GM12878 (cell line): ENCODE results near the gene ZNF709. TPM values are rescaled to one million over a fixed set of nuclear protein-coding genes. Genes with fewer than 3 reads are reported as not detected.

Source experiments
- BCLAF1 ChIP-seq: fragments of 450-650 bp; IDR thresholded peaks from 2 replicates; pipeline ENCODE4 v1.6.1; 2017; ENCODE audit warnings: antibody characterized with exemption, mild to moderate bottlenecking, moderate library complexity
- CBX3 ChIP-seq: fragments of 200-600 bp; sonication (generic); IDR thresholded peaks from 2 replicates; pipeline ENCODE4 v1.6.1; 2016; ENCODE audit warnings: low read depth, borderline replicate concordance
- CEBPB ChIP-seq, 2 experiments: fragments of 150-350 bp in 1 of 2; IDR thresholded peaks; 2 replicates each; pipeline ENCODE4 v1.6.1; 2012 to 2014; ENCODE audit warnings: low read depth in 2 of 2, low read length in 2 of 2, borderline replicate concordance in 1 of 2, inconsistent platforms in 1 of 2
- CHD2 ChIP-seq: IDR thresholded peaks from 2 replicates; pipeline ENCODE4 v1.6.1; 2011; ENCODE audit warnings: low read depth, low read length, improper control_type of control experiment, borderline replicate concordance
- CREM ChIP-seq: IDR thresholded peaks from 2 replicates; pipeline ENCODE4 v1.6.1; 2014; ENCODE audit warnings: antibody characterized with exemption, low read depth
- DPF2 ChIP-seq: fragments of 450-650 bp; IDR thresholded peaks from 2 replicates; pipeline ENCODE4 v1.6.1; 2017; ENCODE audit warnings: mild to moderate bottlenecking
- EGR1 ChIP-seq, 2 experiments: IDR thresholded peaks; 1 replicate in 1 of 2; 2 replicates in 1 of 2; pipeline ENCODE4 v1.6.1; 2011 to 2012; ENCODE audit warnings: low read depth in 2 of 2, low read length in 2 of 2, borderline replicate concordance in 1 of 2, mild to moderate bottlenecking in 1 of 2, moderate library complexity in 1 of 2
- FOS ChIP-seq: IDR thresholded peaks from 3 replicates; pipeline ENCODE4 v1.6.1; 2011; ENCODE audit warnings: borderline replicate concordance; ENCODE audit not compliant: insufficient read length; ENCODE audit errors: extremely low read depth
- JUND ChIP-seq: IDR thresholded peaks from 2 replicates; pipeline ENCODE4 v1.6.1; 2012; ENCODE audit warnings: low read depth, mild to moderate bottlenecking, low read length, improper control_type of control experiment, moderate library complexity
- NBN ChIP-seq: fragments of 450-650 bp; IDR thresholded peaks from 2 replicates; pipeline ENCODE4 v1.6.1; 2016
- NFYA ChIP-seq: IDR thresholded peaks from 2 replicates; pipeline ENCODE4 v1.6.1; 2011; ENCODE audit warnings: low read depth, mild to moderate bottlenecking, low read length, improper control_type of control experiment, borderline replicate concordance
- PKNOX1 ChIP-seq: fragments of 450-650 bp; IDR thresholded peaks from 2 replicates; pipeline ENCODE4 v1.6.1; 2016; ENCODE audit warnings: mild to moderate bottlenecking
- POLR2A ChIP-seq: IDR thresholded peaks from 2 replicates; pipeline ENCODE4 v1.6.1; 2011; ENCODE audit warnings: low read depth, mild to moderate bottlenecking, low read length
- POU2F2 ChIP-seq: IDR thresholded peaks from 3 replicates; pipeline ENCODE4 v1.6.1; 2011; ENCODE audit warnings: low read depth, mild to moderate bottlenecking, low read length, borderline replicate concordance
- RAD21 ChIP-seq: IDR thresholded peaks from 2 replicates; pipeline ENCODE4 v1.6.1; 2011; ENCODE audit warnings: mild to moderate bottlenecking, low read depth, low read length, moderate library complexity; ENCODE audit not compliant: insufficient read depth
- TCF7 ChIP-seq: IDR thresholded peaks from 2 replicates; pipeline ENCODE4 v1.6.1; 2014; ENCODE audit warnings: antibody characterized with exemption, borderline replicate concordance
- ZBTB40 ChIP-seq: fragments of 450-650 bp; IDR thresholded peaks from 2 replicates; pipeline ENCODE4 v1.6.1; 2016; ENCODE audit warnings: mild to moderate bottlenecking, moderate library complexity, borderline replicate concordance
- ZNF384 ChIP-seq: IDR thresholded peaks from 2 replicates; pipeline ENCODE4 v1.6.1; 2012; ENCODE audit warnings: low read depth, mild to moderate bottlenecking, low read length, improper control_type of control experiment, borderline replicate concordance
- polyA plus RNA-seq, 11 experiments: library from polyadenylated mRNA; depleted of rRNA in 4 of 11; unstranded in 6 of 11; stranded (reverse) in 5 of 11; fragments of >200 nt; fragmentation: Nextera tagmentation in 4 of 11; fragmentation: Illumina TruSeq in 1 of 11; extraction: Ambion mirVana in 4 of 11; extraction: Trizol in 1 of 11; gene quantifications; 1 replicate in 1 of 11; 2 replicates in 10 of 11; pipeline versions ENCODE4 v1.2.1 to v1.2.3, GENCODE V29; 2011 to 2016; ENCODE audit warnings: inconsistent platforms in 2 of 11, missing spikeins in 2 of 11, low read depth in 1 of 11
- total RNA-seq, 4 experiments: library from RNA; depleted of rRNA in 3 of 4; stranded (reverse); fragments of >200 nt in 3 of 4; fragmentation: Illumina TruSeq in 1 of 4; extraction: Trizol in 1 of 4; gene quantifications; 2 replicates each; pipeline versions ENCODE4 v1.2.1 to v1.2.3, GENCODE V29; 2013 to 2021
- TF ChIP-seq, protein P1 (sequence below): IDR thresholded peaks from 2 replicates; pipeline ENCODE4 v1.6.1; 2012; ENCODE audit warnings: low read depth, low read length, improper control_type of control experiment
- TF ChIP-seq, protein P2 (sequence below): IDR thresholded peaks from 2 replicates; pipeline ENCODE4 v1.6.1; 2012; ENCODE audit warnings: low read depth, low read length, improper control_type of control experiment

ZNF709 gene
- total and polyA plus RNA-seq, 10 of the 15 experiments (the other 5 are each of a cell fraction or from before 2014, with no cell fraction given), result 0.27 to 2.5 (median 1.5) TPM

- TF ChIP-seq POU2F2 (no peak), CBX3 (no peak), FOS (peak; percentile 38), NFYA (peak; percentile 59; the same call in 1 of the 2 replicates), ZBTB40 (peak; percentile 47; the same call in 1 of the 2 replicates), POLR2A (peak; percentile 73), CREM (0 out of 2 replicates have a peak, but pooled peaks have one; percentile 17), NBN (0 out of 2 replicates have a peak, but pooled peaks have one; percentile 12), PKNOX1 (peak; percentile 98), RAD21 (no peak), ZNF384 (no peak), CEBPB (IDR thresholded peaks at IDR 0.05; ENCODE audit: borderline replicate concordance in 1 of 2, low read depth in 2 of 2, low read length in 2 of 2) (no peak), DPF2 (peak; percentile 92), CHD2 (peak; percentile 83; the same call in 1 of the 2 replicates), EGR1 (IDR thresholded peaks at IDR 0.05; ENCODE audit: borderline replicate concordance in 1 of 2, low read depth in 2 of 2, low read length in 2 of 2) (no peak), BCLAF1 (no peak), TCF7 (no peak), JUND (no peak)
- TF ChIP-seq, protein P1, sequence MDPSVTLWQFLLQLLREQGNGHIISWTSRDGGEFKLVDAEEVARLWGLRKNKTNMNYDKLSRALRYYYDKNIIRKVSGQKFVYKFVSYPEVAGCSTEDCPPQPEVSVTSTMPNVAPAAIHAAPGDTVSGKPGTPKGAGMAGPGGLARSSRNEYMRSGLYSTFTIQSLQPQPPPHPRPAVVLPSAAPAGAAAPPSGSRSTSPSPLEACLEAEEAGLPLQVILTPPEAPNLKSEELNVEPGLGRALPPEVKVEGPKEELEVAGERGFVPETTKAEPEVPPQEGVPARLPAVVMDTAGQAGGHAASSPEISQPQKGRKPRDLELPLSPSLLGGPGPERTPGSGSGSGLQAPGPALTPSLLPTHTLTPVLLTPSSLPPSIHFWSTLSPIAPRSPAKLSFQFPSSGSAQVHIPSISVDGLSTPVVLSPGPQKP, result no peak
- TF ChIP-seq, protein P2, sequence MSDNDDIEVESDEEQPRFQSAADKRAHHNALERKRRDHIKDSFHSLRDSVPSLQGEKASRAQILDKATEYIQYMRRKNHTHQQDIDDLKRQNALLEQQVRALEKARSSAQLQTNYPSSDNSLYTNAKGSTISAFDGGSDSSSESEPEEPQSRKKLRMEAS, result no peak
Observed at GRCh38 chr19:12440541-12441316, 43.9 kb downstream of the ZNF709 start, which contains the start of gene ZNF443 (continued).
